Ovary (tissue), 3 donors: ENCODE measurements around the gene CSGALNACT2.

Experiments used
- EP300 ChIP-seq: sonication (generic); formaldehyde crosslinking; IDR thresholded peaks from one replicate; pipeline ENCODE4 v1.6.1; 2017; ENCODE audit warnings: antibody characterized with exemption
- TF ChIP-seq, protein P1 (sequence below), 3 donors: fragments of 450-650 bp in 2 of 3; fragments of 200-600 bp in 1 of 3; IDR thresholded peaks; one replicate each; pipeline versions ENCODE4 v1.5.1 to v1.8.0; 2016 to 2022; ENCODE audit warnings: antibody characterized with exemption in 3 of 3, mild to moderate bottlenecking in 1 of 3
- donor health status: DM: no; HTN: no; CAD: no.

DNA sequence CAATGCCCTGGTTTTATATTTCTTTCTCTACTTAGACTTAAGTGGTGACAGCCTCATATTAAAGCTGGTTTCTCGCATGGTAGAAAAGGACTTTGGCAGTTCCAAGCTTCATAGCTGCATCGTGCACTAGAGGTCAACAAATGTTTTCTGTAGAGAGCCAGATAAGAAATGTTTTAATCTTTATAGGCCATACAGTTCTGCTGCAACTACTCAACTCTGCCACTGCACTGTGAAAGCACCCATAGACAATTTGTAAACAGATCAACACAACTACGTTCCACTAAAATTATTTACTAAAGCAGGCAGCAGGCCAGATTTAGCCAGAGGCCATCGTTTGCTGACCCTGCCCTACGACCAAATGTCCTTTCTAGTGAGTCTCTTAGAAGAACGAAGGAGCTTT, 36.7 kb downstream of the CSGALNACT2 start:
- TF ChIP-seq, protein P1, sequence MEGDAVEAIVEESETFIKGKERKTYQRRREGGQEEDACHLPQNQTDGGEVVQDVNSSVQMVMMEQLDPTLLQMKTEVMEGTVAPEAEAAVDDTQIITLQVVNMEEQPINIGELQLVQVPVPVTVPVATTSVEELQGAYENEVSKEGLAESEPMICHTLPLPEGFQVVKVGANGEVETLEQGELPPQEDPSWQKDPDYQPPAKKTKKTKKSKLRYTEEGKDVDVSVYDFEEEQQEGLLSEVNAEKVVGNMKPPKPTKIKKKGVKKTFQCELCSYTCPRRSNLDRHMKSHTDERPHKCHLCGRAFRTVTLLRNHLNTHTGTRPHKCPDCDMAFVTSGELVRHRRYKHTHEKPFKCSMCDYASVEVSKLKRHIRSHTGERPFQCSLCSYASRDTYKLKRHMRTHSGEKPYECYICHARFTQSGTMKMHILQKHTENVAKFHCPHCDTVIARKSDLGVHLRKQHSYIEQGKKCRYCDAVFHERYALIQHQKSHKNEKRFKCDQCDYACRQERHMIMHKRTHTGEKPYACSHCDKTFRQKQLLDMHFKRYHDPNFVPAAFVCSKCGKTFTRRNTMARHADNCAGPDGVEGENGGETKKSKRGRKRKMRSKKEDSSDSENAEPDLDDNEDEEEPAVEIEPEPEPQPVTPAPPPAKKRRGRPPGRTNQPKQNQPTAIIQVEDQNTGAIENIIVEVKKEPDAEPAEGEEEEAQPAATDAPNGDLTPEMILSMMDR (IDR thresholded peaks at IDR 0.05) = no peak
- TF ChIP-seq EP300 = no peak
